GM12864 (cell line): ENCODE results near the gene PARD3B.

Experiments used
- DNase-seq: peaks from one replicate; pipeline ENCODE4 v3.0.0-alpha.2; 2011; ENCODE audit warnings: low read depth
- H3K4me3 ChIP-seq: 2 replicates; pipeline ENCODE4 v1.5.1; 2011; ENCODE audit warnings: mild to moderate bottlenecking, low read depth, low read length, control low read depth
- CTCF ChIP-seq: IDR thresholded peaks from 2 replicates; pipeline ENCODE4 v1.5.1; 2011; ENCODE audit warnings: low read depth, mild to moderate bottlenecking, moderate library complexity, low read length, control low read depth, inconsistent platforms; ENCODE audit errors: missing control alignments

PARD3B gene

GRCh38 chr2:204611017-204611631, 65.8 kb downstream of the PARD3B start:
- TF ChIP-seq CTCF, result no peak
- DNase-seq, result no peak
- no peak overlapping the region for H3K4me3 ChIP-seq

GRCh38 chr2:204611764-204612163, 66.5 kb downstream of the PARD3B start:
- no peak overlapping the region for H3K4me3 ChIP-seq
- TF ChIP-seq CTCF, result no peak
- no peak for DNase-seq

- no peak for TF ChIP-seq CTCF
- H3K4me3 ChIP-seq, result no peak overlapping the region
- DNase-seq, result no peak
Measured at GRCh38 chr2:204613635-204614034, 68.4 kb downstream of the PARD3B start.

GRCh38 chr2:204615456-204615855, 70.2 kb downstream of the PARD3B start:
- TF ChIP-seq CTCF, result no peak
- DNase-seq, result no peak
- no peak overlapping the region for H3K4me3 ChIP-seq

GRCh38 chr2:204625135-204625534, 79.9 kb downstream of the PARD3B start:
- no peak overlapping the region for H3K4me3 ChIP-seq
- DNase-seq, result no peak
- no peak for TF ChIP-seq CTCF

- no peak for TF ChIP-seq CTCF
- no peak for DNase-seq
- no peak overlapping the region for H3K4me3 ChIP-seq
Measured at GRCh38 chr2:204628926-204629712, 83.8 kb downstream of the PARD3B start.
